Body of pancreas (tissue), 4 donors: Measurements from ENCODE around the gene SMIM44. TPM values are rescaled to one million over a fixed set of nuclear protein-coding genes. Genes with fewer than 3 reads are reported as not detected.
A peak's percentile ranks its signal among the peaks of the same experiment; 100 is the strongest.

ENCODE experiments used
- ATAC-seq: fragments of 150-250 bp; one replicate; pipeline ENCODE4 v1.9.1; 2016
- DNase-seq, 4 donors: peaks; one replicate each; pipeline ENCODE4 v3.0.0-alpha.2; 2019
- H3K27ac ChIP-seq, 4 donors: fragments of 200-600 bp; sonication (generic); 1 replicate in 3 of 4; 2 replicates in 1 of 4; pipeline versions ENCODE4 v1.5.1 to v1.6.1; 2016 to 2019; ENCODE audit warnings: mild to moderate bottlenecking in 1 of 4, mixed read lengths in 1 of 4, moderate library complexity in 1 of 4
- H3K27me3 ChIP-seq, 2 donors: fragments of 200-600 bp; sonication (generic); one replicate each; pipeline ENCODE4 v1.6.0; 2016; ENCODE audit warnings: mild to moderate bottlenecking in 1 of 2
- H3K36me3 ChIP-seq, 2 donors: fragments of 200-600 bp; sonication (generic); replicated peaks in 1 of 2; 2 replicates each; pipeline ENCODE4 v1.5.1; 2016; ENCODE audit warnings: low read depth in 2 of 2; ENCODE audit not compliant: insufficient read depth in 1 of 2
- H3K4me1 ChIP-seq: fragments of 200-600 bp; sonication (generic); one replicate; pipeline ENCODE4 v1.6.0; 2016
- H3K4me3 ChIP-seq, 2 donors: fragments of 200-600 bp; sonication (generic); 1 replicate in 1 of 2; 2 replicates in 1 of 2; pipeline ENCODE4 v1.5.1; 2016 to 2019
- H3K9me3 ChIP-seq, 3 donors: fragments of 200-600 bp; sonication (generic); 1 replicate in 2 of 3; 2 replicates in 1 of 3; pipeline ENCODE4 v1.5.1; 2016
- CTCF ChIP-seq, 7 experiments: fragments of 450-650 bp in 4 of 7; fragments of 200-600 bp in 3 of 7; sonication (generic) in 3 of 7; IDR thresholded peaks; one replicate each; pipeline ENCODE4 v1.5.1; 2016 to 2019; ENCODE audit warnings: antibody characterized with exemption in 7 of 7
- POLR2A ChIP-seq, 3 donors: fragments of 450-650 bp; IDR thresholded peaks; one replicate each; pipeline ENCODE4 v1.6.1; 2016; ENCODE audit warnings: antibody characterized with exemption in 3 of 3, mild to moderate bottlenecking in 2 of 3
- WGBS, 2 donors: methylation state at CpG; one replicate each; pipeline ENCODE4 v1.1.5; 2017; 5-methylcytosine and 5-hydroxymethylcytosine counted together
- intact Hi-C: fragments of 100-400 bp; cut with DNase I; formaldehyde crosslinking; loops from one replicate; pipeline ENCODE4 v1.15.1; 2023
- total RNA-seq, 2 donors: library from RNA; depleted of rRNA; stranded (reverse); fragments of >200 nt; gene quantifications; one replicate each; pipeline ENCODE4 v1.1.0, GENCODE V29; 2016

Gene SMIM44
- total RNA-seq, 2 donors from 2014 or later: not detected

GRCh38 chr19:3441089-3441985 is 41.9 kb downstream of the SMIM44 start:
- Histone ChIP-seq H3K36me3 (peaks cover 7 to 19% of the 10 kb centered on the region in 2 donors), H3K4me1 (no peaks in the 10 kb centered on the region)
- no peak for DNase-seq

GRCh38 chr19:3440082-3440481 is 43.2 kb downstream of the SMIM44 start:
- H3K4me3 ChIP-seq: no peak overlapping the region
- peaks cover 7 to 15% of the 10 kb centered on the region in 2 donors for H3K36me3 ChIP-seq
- H3K9me3 ChIP-seq: no peaks in the 10 kb centered on the region
- no peaks in the 10 kb centered on the region for H3K27me3 ChIP-seq
- 72 to 78% methylated on average over 11 to 13 of the region's 13 CpGs for WGBS, 2 donors
- intact Hi-C loops: no loop called here
- H3K27ac ChIP-seq: peak overlapping the region in 1 of 4 donors; percentile 5
- TF ChIP-seq CTCF (IDR thresholded peaks at IDR 0.05): peak in 6 of 7 experiments; percentile 36 to 57 (median 47)
- no peak for TF ChIP-seq POLR2A (IDR thresholded peaks at IDR 0.05)
- DNase-seq (peak; percentile 41 to 57 (median 52)), ATAC-seq (peak; percentile 34)
- peaks cover 6% of the 10 kb centered on the region for H3K4me1 ChIP-seq

More at GRCh38 chr19:3441089-3441985, 41.9 kb downstream of the SMIM44 start:
- TF ChIP-seq CTCF (IDR thresholded peaks at IDR 0.05): no peak
- no peak for TF ChIP-seq POLR2A (IDR thresholded peaks at IDR 0.05)
- ATAC-seq: no peak
- WGBS, 2 donors: 80 to 91% methylated on average over 24 to 25 of the region's 25 CpGs
- intact Hi-C loops: no loop called here
- Histone ChIP-seq H3K4me3 (no peak overlapping the region), H3K9me3 (no peaks in the 10 kb centered on the region), H3K27me3 (no peaks in the 10 kb centered on the region), H3K27ac (peak overlapping the region in 1 of 4 donors; percentile 40)

GRCh38 chr19:3434630-3435553 is 48.3 kb downstream of the SMIM44 start:
- peak; percentile 82 for ATAC-seq
- WGBS, 2 donors: 47 to 77% methylated on average over 15 to 67 of the region's 67 CpGs
- intact Hi-C loops: loop anchor here (5.0 kb wide), 2 partner anchors 32 to 103 kb away; no protein-coding TSS in a partner anchor
- TF ChIP-seq POLR2A (IDR thresholded peaks at IDR 0.05) (peak in 2 of 3 donors; percentile 24 to 25), CTCF (IDR thresholded peaks at IDR 0.05) (no peak)
- no peaks in the 10 kb centered on the region for H3K9me3 ChIP-seq
- DNase-seq: peak; percentile 76 to 91 (median 84)
- peak overlapping the region; percentile 26 to 70 (median 63) for H3K27ac ChIP-seq
- peaks cover 16% of the 10 kb centered on the region for H3K4me1 ChIP-seq
- H3K27me3 ChIP-seq: no peaks in the 10 kb centered on the region
- no peak overlapping the region for H3K4me3 ChIP-seq
- H3K36me3 ChIP-seq: peaks cover 0 to 24% of the 10 kb centered on the region in 2 donors

- ATAC-seq (no peak), DNase-seq (no peak)
- Histone ChIP-seq H3K4me3 (no peak overlapping the region), H3K4me1 (peaks cover 24% of the 10 kb centered on the region), H3K36me3 (peaks cover 0 to 24% of the 10 kb centered on the region in 2 donors), H3K9me3 (no peaks in the 10 kb centered on the region), H3K27ac (peak overlapping the region; percentile 26 to 70 (median 63)), H3K27me3 (no peaks in the 10 kb centered on the region)
- no peak for TF ChIP-seq CTCF (IDR thresholded peaks at IDR 0.05)
- TF ChIP-seq POLR2A (IDR thresholded peaks at IDR 0.05): no peak
- WGBS, 2 donors: 91 to 92% methylated on average over 11 of the region's 11 CpGs
- intact Hi-C loops: loop anchor here (5.0 kb wide), 2 partner anchors 33 to 102 kb away; no protein-coding TSS in a partner anchor
These were observed 49.3 kb downstream of the SMIM44 start for GRCh38 chr19:3433805-3434540.
